ENCODE results near the gene PNLIP.

DNA sequence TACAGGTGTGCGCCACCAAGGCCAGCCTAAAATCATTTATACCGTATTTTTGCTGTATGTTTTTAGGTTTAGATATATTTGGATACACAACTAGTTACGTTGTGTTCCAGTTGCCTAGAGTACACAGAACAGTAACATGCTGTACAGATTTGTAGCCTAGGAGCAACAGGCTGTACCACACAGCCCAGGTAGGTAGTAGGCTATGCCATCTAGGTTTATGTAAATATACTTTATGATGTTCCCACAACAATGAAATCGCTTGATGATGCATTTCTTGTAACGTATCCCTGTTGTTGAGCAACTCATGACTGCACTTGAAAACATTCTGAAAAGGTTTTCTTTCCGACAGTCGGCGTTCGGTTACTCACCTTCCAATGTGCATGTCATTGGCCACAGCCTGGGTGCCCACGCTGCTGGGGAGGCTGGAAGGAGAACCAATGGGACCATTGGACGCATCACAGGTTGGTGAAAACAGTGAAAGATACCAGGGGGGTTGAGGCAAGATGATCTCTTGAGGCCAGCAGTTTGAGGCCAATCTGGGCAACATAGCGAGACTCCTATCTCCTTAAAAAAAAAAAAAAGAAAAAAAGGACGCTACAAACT lies 7.7 kb downstream of the PNLIP start:
- TF ChIP-seq POLR2A (IDR thresholded peaks at IDR 0.05; ENCODE audit: low read depth) (no peak), POLR2AphosphoS5 (IDR thresholded peaks at IDR 0.05) (no peak), EP300 (IDR thresholded peaks at IDR 0.05) (no peak)
- TF ChIP-seq, protein P1, sequence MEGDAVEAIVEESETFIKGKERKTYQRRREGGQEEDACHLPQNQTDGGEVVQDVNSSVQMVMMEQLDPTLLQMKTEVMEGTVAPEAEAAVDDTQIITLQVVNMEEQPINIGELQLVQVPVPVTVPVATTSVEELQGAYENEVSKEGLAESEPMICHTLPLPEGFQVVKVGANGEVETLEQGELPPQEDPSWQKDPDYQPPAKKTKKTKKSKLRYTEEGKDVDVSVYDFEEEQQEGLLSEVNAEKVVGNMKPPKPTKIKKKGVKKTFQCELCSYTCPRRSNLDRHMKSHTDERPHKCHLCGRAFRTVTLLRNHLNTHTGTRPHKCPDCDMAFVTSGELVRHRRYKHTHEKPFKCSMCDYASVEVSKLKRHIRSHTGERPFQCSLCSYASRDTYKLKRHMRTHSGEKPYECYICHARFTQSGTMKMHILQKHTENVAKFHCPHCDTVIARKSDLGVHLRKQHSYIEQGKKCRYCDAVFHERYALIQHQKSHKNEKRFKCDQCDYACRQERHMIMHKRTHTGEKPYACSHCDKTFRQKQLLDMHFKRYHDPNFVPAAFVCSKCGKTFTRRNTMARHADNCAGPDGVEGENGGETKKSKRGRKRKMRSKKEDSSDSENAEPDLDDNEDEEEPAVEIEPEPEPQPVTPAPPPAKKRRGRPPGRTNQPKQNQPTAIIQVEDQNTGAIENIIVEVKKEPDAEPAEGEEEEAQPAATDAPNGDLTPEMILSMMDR (IDR thresholded peaks at IDR 0.05) = no peak
